Measurements from ENCODE around the gene CATSPERZ.
A peak's percentile ranks its signal among the peaks of the same experiment; 100 is the strongest.

Gene CATSPERZ

DNA sequence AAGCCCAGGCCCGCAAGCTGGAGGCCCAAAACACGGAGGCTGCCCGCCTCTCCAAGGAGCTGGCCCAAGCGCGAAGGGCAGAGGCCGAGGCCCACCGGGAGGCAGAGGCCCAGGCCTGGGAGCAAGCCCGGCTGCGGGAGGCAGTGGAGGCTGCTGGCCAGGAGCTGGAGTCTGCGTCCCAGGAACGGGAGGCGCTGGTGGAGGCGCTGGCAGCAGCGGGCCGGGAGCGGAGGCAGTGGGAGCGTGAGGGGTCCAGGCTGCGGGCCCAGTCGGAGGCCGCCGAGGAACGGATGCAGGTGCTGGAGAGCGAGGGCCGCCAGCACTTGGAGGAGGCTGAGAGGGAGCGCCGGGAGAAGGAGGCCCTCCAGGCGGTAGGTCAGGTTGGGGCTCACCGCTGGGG lies 44.6 kb downstream of the CATSPERZ start:
- no peak for DNase-seq (ENCODE audit: low read depth)
- no peak for TF ChIP-seq MYC (IDR thresholded peaks at IDR 0.05; ENCODE audit: low read depth, low read length)
- no peak for TF ChIP-seq POLR2A (IDR thresholded peaks at IDR 0.05; ENCODE audit: extremely low read depth, insufficient read length)
- TF ChIP-seq, protein P1, sequence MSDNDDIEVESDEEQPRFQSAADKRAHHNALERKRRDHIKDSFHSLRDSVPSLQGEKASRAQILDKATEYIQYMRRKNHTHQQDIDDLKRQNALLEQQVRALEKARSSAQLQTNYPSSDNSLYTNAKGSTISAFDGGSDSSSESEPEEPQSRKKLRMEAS (IDR thresholded peaks at IDR 0.05; ENCODE audit: low read depth, low read length) = no peak
- TF ChIP-seq, protein P2, sequence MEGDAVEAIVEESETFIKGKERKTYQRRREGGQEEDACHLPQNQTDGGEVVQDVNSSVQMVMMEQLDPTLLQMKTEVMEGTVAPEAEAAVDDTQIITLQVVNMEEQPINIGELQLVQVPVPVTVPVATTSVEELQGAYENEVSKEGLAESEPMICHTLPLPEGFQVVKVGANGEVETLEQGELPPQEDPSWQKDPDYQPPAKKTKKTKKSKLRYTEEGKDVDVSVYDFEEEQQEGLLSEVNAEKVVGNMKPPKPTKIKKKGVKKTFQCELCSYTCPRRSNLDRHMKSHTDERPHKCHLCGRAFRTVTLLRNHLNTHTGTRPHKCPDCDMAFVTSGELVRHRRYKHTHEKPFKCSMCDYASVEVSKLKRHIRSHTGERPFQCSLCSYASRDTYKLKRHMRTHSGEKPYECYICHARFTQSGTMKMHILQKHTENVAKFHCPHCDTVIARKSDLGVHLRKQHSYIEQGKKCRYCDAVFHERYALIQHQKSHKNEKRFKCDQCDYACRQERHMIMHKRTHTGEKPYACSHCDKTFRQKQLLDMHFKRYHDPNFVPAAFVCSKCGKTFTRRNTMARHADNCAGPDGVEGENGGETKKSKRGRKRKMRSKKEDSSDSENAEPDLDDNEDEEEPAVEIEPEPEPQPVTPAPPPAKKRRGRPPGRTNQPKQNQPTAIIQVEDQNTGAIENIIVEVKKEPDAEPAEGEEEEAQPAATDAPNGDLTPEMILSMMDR (IDR thresholded peaks at IDR 0.05; ENCODE audit: low read depth, low read length) = no peak

DNA sequence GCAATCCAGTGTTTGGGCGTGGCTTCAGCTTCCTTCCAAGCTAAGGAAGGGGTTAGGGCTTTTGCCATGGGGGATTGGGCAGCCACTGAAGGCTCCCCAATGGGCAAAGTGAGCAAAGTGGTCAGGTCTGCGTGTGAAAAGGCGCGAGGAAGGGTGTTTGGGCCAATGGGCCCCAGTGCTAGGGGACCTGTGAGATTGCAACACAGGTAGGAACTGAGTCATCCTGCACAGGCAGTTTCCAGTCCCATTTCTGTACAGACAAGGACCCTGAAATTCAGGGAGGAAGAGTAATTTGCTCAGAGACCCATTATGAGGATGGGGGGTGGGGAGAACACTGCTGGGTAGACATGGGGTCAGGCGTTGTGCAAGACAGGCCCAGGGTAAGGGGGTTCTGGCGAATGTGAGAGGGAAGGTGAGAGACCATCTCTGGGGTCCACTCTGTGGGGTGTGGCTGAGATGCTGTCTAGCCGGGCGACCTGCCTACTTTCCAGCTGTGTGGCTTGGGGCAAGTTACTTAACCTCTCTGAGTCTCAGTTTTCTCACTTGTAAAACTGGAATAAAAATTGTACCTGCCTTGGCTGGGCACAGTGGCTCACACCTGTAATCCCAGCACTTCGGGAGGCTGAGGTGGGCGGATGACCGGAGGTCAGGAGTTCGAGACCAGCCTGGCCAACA lies 47.2 kb downstream of the CATSPERZ start:
- peak; percentile 87 for DNase-seq (ENCODE audit: low read depth)
- no peak for TF ChIP-seq MYC (IDR thresholded peaks at IDR 0.05; ENCODE audit: low read depth, low read length)
- TF ChIP-seq, protein P2 (IDR thresholded peaks at IDR 0.05; ENCODE audit: low read depth, low read length) = no peak
- no peak for TF ChIP-seq POLR2A (IDR thresholded peaks at IDR 0.05; ENCODE audit: extremely low read depth, insufficient read length)
- TF ChIP-seq, protein P1 (IDR thresholded peaks at IDR 0.05; ENCODE audit: low read depth, low read length) = no peak
- no peak overlapping the region for H3K4me3 ChIP-seq (ENCODE audit: low read depth, low read length)

More for the DNA sequence above, 44.6 kb downstream of the CATSPERZ start:
- no peak overlapping the region for H3K4me3 ChIP-seq (ENCODE audit: low read depth, low read length)

DNA sequence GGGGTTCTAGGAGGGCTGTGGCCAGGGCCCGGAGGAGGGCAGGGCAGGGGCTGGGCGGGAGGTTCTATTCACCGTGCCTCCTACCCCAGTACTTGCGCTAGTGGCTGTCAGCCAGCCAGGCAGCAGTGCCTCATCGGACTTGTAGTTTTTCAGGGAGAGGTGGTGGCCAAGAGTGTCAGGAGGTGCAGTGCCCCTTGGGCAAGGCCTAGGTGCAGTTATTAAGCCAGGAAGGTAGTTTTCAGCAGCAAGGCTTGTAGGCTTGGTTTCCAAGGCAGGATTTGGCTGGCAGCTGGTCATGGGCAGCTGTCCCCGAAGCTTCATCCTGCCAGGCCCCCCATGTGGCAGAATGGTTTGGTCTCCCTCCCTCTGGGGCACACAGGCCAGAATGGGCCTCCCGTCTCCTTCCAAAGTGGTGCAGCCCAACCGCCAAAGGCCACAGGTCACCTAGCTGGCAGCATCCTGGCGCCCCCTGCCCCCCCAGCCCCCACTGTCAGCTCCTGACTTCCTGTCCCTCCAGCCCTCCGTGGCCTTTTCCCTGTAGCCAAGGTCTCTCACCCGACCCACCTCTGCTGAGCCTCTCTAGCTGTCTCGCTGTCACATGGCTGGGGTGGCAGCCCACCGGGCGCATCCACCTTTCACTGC lies 48.3 kb downstream of the CATSPERZ start:
- TF ChIP-seq POLR2A (IDR thresholded peaks at IDR 0.05; ENCODE audit: extremely low read depth, insufficient read length) (no peak), MYC (IDR thresholded peaks at IDR 0.05; ENCODE audit: low read depth, low read length) (no peak)
- TF ChIP-seq, protein P2 (IDR thresholded peaks at IDR 0.05; ENCODE audit: low read depth, low read length) = no peak
- TF ChIP-seq, protein P1 (IDR thresholded peaks at IDR 0.05; ENCODE audit: low read depth, low read length) = no peak
- DNase-seq (ENCODE audit: low read depth) = peak; percentile 61

DNA sequence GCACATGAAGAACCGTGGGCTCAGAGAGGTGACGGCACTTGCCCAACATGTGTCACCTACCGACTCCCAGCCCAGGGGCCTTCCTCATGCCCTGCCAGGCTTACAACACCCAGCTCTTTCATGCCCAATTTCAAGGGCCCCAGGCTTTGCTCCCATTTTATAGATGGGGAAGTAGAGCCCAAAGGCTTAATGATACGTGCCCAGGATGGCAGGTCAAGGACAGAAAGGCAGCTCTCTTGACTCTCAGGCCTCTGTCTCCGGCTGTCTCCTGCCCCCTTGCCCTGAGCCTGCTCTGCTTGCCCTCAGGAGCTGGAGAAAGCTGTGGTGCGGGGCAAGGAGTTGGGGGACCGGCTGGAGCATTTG lies 48.8 kb downstream of the CATSPERZ start:
- DNase-seq (ENCODE audit: low read depth) = no peak
- no peak overlapping the region for H3K4me3 ChIP-seq (ENCODE audit: low read depth, low read length)

More for the DNA sequence above, 48.3 kb downstream of the CATSPERZ start:
- no peak overlapping the region for H3K4me3 ChIP-seq (ENCODE audit: low read depth, low read length)

DNA sequence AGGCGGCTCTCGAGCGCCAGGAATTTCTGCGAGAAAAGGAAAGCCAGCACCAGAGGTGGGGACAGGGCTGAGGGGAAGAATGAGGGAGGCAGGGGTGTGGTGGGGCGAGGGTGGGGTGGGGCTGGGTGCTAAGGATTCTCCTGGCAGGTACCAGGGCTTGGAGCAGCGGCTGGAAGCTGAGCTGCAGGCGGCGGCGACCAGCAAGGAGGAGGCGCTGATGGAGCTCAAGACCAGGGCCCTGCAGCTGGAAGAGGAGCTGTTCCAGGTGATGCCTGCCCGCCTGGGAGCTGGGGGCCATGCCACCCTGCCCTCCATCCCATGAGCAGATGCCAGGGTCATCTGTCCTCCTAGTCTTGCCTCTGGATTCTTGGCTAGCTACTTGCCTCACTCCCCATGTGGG lies 49.2 kb downstream of the CATSPERZ start:
- no peak for DNase-seq (ENCODE audit: low read depth)
- H3K4me3 ChIP-seq (ENCODE audit: low read depth, low read length) = no peak overlapping the region
- TF ChIP-seq, protein P1 (IDR thresholded peaks at IDR 0.05; ENCODE audit: low read depth, low read length) = no peak
- TF ChIP-seq, protein P2 (IDR thresholded peaks at IDR 0.05; ENCODE audit: low read depth, low read length) = no peak
- no peak for TF ChIP-seq MYC (IDR thresholded peaks at IDR 0.05; ENCODE audit: low read depth, low read length)
- TF ChIP-seq POLR2A (IDR thresholded peaks at IDR 0.05; ENCODE audit: extremely low read depth, insufficient read length) = no peak

More for the DNA sequence above, 48.8 kb downstream of the CATSPERZ start:
- TF ChIP-seq MYC (IDR thresholded peaks at IDR 0.05; ENCODE audit: low read depth, low read length) (no peak), POLR2A (IDR thresholded peaks at IDR 0.05; ENCODE audit: extremely low read depth, insufficient read length) (no peak)
- TF ChIP-seq, protein P2 (IDR thresholded peaks at IDR 0.05; ENCODE audit: low read depth, low read length) = no peak
- TF ChIP-seq, protein P1 (IDR thresholded peaks at IDR 0.05; ENCODE audit: low read depth, low read length) = no peak
